Central memory CD8-positive, alpha-beta T cell (primary cell): ENCODE results near the gene ABCD3.

ENCODE experiments used
- ATAC-seq: fragments of 150-1000 bp; cut with Tn5 transposase; replicated peaks from 2 replicates; pipeline ENCODE4 v1.10.0; 2022; ENCODE audit warnings: mild to moderate bottlenecking, moderate FRiP score, moderate number of reproducible peaks; ENCODE audit not compliant: poor library complexity, severe bottlenecking; ENCODE audit errors: extremely low read depth
- DNase-seq, 2 donors: peaks; one replicate each; pipeline ENCODE4 v3.0.0; 2021; ENCODE audit warnings: low spot score in 2 of 2
- H3K27ac Mint-ChIP-seq: one replicate; pipeline ENCODE4 v1.8.0; 2022; ENCODE audit warnings: low read depth, mild to moderate bottlenecking, moderate library complexity, mixed read lengths
- H3K27me3 Mint-ChIP-seq: one replicate; pipeline ENCODE4 v1.8.0; 2022; ENCODE audit warnings: mixed read lengths
- H3K36me3 Mint-ChIP-seq: one replicate; pipeline ENCODE4 v1.8.0; 2022; ENCODE audit warnings: mild to moderate bottlenecking, moderate library complexity, mixed read lengths; ENCODE audit not compliant: insufficient read depth
- H3K4me1 Mint-ChIP-seq: one replicate; pipeline ENCODE4 v1.8.0; 2022; ENCODE audit warnings: mixed read lengths
- H3K4me3 Mint-ChIP-seq: one replicate; pipeline ENCODE4 v1.8.0; 2022; ENCODE audit warnings: mild to moderate bottlenecking, moderate library complexity, mixed read lengths
- H3K9me3 Mint-ChIP-seq: one replicate; pipeline ENCODE4 v1.8.0; 2022; ENCODE audit warnings: mixed read lengths

ABCD3 gene

DNA sequence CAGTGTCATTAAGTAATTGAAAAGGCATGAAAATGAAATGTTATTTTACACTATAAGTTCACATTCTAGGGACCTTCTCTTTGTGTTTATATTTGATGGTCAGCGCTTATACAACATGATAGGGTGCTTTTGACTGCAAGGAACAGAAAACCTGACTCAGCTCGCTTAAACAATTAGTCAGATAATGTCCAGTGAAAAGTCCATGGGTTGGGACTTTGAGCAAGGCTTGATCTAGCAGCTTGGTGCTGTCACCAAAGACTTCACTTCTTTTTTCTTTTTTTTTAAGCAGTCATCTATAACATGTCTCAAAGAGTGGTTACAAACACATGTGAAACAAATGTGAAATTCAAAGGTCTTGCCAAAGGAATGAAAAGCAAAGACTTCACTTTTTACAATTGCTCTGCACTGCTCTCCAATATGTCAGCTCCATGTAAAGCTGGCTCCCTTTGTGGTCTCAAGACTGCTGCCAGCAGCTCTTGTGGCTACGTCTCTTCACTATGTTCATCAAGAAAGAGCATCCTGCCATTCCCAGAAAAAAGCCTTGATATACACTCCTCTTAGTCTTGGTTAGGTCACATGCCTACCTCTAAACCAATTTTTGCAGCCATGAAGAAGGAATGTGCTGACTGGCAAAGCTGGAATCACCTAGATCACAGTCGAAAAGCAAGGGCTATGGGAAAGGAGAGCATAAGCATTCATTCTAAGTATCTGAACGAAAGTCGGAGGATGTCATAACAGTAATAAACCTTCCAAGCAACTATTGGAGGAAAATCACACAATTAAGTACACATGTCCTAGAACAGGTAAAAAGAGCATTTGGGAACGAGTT, 108.2 kb downstream of the ABCD3 start:
- DNase-seq (no peak), ATAC-seq (no peak)
- no peak overlapping the region for H3K27ac Mint-ChIP-seq
- no peaks in the 10 kb centered on the region for H3K4me1 Mint-ChIP-seq
- H3K4me3 Mint-ChIP-seq: no peak overlapping the region
- no peaks in the 10 kb centered on the region for H3K9me3 Mint-ChIP-seq
- no peaks in the 10 kb centered on the region for H3K36me3 Mint-ChIP-seq
- H3K27me3 Mint-ChIP-seq: no peaks in the 10 kb centered on the region

DNA sequence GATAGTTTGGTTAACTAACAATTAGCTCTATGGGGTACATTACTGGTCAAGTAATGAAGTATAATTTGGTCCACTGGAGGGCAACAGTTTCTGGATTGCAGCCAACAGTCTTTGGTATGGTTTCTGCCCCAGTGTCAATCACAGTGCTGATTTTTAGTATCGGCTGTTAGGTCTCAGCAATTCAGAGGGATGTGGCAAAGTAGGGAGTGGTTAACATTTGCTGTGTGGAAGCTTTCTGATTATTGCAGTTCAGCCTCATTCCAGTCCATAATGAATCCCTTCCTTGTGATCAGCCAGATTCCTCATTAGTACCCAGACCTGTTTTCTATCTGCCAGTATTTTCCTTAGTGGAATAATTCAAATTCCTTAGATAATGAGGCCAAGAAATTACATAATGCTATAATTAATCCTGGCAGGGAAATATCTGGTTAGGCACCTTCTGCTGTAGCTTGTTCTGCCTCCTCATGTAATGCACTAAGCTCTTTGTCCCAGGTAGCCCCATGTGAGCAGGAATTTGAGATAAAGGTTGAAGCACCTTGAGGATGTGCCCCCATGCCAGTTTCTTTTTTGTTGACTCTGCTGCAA, 109.3 kb downstream of the ABCD3 start:
- Mint-ChIP-seq H3K9me3 (no peaks in the 10 kb centered on the region), H3K4me3 (no peak overlapping the region), H3K4me1 (no peaks in the 10 kb centered on the region), H3K27ac (no peak overlapping the region), H3K36me3 (no peaks in the 10 kb centered on the region), H3K27me3 (peaks cover 8% of the 10 kb centered on the region)
- no peak for DNase-seq
- no peak for ATAC-seq

DNA sequence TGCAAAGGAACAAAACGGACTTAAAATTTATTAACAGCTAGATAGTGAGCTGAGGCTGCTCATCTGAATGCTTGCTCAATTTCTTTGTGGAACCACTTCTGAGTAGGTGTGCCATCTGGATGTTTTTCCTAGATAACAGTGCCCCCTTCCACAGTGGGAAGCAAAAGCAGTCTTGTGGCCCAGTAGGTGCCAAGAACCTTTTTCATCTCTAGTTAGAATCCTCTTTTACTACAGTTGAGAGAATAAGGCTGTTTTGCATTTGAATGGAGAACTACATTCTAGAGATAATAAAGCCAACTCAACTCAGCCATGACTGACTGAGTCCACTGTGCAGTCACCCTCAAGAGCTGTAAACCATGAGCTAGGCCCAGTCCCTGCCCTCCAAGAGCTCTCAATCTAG, 110.1 kb downstream of the ABCD3 start:
- no peak for DNase-seq
- no peak overlapping the region for H3K27ac Mint-ChIP-seq
- H3K9me3 Mint-ChIP-seq: no peaks in the 10 kb centered on the region
- no peaks in the 10 kb centered on the region for H3K36me3 Mint-ChIP-seq
- ATAC-seq: no peak
- no peak overlapping the region for H3K4me3 Mint-ChIP-seq
- no peaks in the 10 kb centered on the region for H3K4me1 Mint-ChIP-seq
- peaks cover 16% of the 10 kb centered on the region for H3K27me3 Mint-ChIP-seq

DNA sequence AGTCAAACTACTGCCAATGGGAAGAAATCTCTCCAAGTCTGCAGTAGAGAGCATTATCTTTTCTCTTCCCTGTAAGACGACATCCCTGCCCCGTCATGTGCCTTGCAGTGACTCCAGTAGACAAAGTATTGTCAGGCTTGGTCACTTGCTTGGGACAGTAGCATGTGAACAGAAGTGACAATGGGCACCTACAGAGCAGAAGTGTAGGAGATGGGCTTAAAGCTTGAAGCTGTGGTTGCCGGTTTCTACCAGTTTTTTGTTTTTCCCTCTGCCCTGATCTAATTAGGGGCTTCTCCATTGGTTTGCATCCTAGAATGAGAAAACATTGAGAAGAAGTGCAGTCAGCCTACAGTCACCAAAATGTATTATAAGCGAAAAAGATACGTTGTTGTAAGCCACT, 110.6 kb downstream of the ABCD3 start:
- DNase-seq (no peak), ATAC-seq (no peak)
- Mint-ChIP-seq H3K9me3 (no peaks in the 10 kb centered on the region), H3K27ac (no peak overlapping the region), H3K4me1 (no peaks in the 10 kb centered on the region), H3K4me3 (no peak overlapping the region), H3K27me3 (peaks cover 20% of the 10 kb centered on the region), H3K36me3 (no peaks in the 10 kb centered on the region)

DNA sequence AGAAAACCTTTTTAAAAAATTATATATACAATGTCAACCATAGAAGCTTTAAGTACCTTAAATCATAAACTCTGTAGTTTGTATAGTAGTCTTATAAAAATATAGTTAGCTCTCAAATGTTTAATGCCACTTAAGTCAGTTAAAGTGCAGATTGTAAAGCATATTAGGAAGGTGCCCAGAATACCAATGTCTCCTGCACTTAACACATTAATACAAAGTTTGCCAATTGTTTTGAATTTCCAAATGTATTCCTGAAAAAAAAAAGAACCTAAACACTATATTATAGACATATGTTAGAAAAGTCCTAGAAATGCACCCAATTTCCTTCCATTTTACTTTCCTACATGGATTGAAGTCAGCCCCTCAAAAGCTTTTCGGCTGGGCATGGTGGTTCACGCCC, 111.2 kb downstream of the ABCD3 start:
- H3K27me3 Mint-ChIP-seq: peaks cover 25% of the 10 kb centered on the region
- no peaks in the 10 kb centered on the region for H3K4me1 Mint-ChIP-seq
- DNase-seq: no peak
- no peak overlapping the region for H3K4me3 Mint-ChIP-seq
- H3K36me3 Mint-ChIP-seq: no peaks in the 10 kb centered on the region
- H3K27ac Mint-ChIP-seq: no peak overlapping the region
- H3K9me3 Mint-ChIP-seq: no peaks in the 10 kb centered on the region
- ATAC-seq: no peak

DNA sequence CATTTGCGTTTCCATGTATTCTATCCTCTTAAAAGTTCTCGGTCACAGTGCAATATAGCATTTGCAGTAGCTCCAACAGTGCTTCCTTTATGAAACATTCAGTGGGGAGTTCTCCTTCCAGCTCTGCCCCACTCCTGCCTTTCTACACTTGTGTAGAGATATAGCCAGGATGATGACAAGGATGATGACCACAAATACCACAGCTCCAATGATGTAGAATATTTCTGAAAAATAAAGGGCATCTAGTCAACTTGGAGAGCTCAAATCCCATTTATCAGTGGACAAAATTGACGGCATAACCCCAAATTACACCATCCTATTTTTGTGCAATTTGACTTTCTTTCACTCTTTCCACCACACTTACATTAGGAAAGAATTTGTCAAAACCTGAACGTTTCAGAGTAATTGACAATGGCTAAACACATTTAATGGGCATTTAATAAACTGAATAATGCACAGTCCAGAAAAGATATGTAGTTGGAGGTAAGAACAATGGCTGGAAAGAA, 112.2 kb downstream of the ABCD3 start:
- Mint-ChIP-seq H3K4me1 (no peaks in the 10 kb centered on the region), H3K27me3 (peaks cover 36% of the 10 kb centered on the region), H3K27ac (no peak overlapping the region), H3K4me3 (no peak overlapping the region), H3K36me3 (no peaks in the 10 kb centered on the region), H3K9me3 (no peaks in the 10 kb centered on the region)
- ATAC-seq (no peak), DNase-seq (no peak)

DNA sequence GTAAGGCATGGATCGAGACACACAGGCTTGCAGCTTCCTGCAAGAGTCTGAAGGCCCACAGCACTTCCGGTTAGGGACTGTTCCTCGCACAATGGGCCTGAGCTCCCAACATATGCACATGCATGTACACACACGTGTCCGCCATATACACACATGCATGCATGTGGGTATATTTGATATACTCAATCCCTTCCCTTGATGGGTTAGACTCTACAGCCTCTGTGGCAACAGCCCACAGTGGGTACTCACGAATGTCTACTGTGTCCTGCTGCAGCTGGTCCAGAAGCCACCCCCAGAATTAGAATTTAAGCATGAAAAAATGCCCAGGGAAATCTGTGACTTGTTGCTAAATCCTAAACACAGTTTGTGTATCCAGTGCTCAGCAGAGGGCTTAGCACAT, 113.5 kb downstream of the ABCD3 start:
- Mint-ChIP-seq H3K27ac (no peak overlapping the region), H3K4me3 (no peak overlapping the region), H3K36me3 (no peaks in the 10 kb centered on the region), H3K4me1 (no peaks in the 10 kb centered on the region), H3K9me3 (no peaks in the 10 kb centered on the region), H3K27me3 (peaks cover 48% of the 10 kb centered on the region)
- DNase-seq (no peak), ATAC-seq (no peak)

DNA sequence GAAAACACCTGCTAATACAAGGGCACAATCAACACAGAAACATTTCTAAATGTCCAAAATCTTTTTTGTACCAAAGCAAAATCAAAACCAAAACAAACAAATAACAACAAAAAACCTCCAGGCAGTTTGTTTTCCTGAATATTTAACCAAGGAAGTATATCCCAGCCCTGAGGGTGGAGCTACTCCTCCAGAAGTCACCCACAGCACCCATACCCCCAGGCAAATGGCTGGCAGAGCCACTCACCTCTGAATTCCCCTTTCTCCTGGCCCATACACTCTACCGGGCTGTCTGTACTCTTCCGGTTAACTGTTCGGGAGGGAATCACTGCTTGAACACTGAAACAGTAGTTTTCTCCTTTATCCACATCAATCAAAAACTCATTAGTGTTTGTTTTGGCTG, 113.9 kb downstream of the ABCD3 start:
- ATAC-seq (no peak), DNase-seq (no peak)
- no peak overlapping the region for H3K27ac Mint-ChIP-seq
- H3K36me3 Mint-ChIP-seq: no peaks in the 10 kb centered on the region
- peaks cover 52% of the 10 kb centered on the region for H3K27me3 Mint-ChIP-seq
- H3K4me1 Mint-ChIP-seq: no peaks in the 10 kb centered on the region
- no peak overlapping the region for H3K4me3 Mint-ChIP-seq
- H3K9me3 Mint-ChIP-seq: no peaks in the 10 kb centered on the region

DNA sequence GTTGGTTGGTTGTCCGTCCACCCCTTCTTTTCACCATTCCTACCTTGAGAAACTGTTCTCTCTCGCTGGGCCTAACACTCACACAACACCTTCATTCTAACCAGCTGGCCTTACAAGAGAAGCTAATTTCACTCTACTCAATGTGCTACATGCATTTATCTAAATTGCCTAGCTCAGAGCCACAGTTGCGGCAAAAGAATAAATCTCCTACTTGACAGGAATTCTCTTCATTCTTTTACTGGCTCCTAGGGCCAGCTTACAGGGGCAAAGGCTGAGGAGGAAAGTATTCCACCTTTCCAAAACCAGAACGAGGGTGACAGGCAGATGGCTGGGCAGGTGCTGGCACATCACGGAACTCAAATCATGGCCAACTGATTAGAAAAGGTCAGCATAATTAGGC, 116.9 kb downstream of the ABCD3 start:
- ATAC-seq: no peak
- peaks cover 82% of the 10 kb centered on the region for H3K27me3 Mint-ChIP-seq

DNA sequence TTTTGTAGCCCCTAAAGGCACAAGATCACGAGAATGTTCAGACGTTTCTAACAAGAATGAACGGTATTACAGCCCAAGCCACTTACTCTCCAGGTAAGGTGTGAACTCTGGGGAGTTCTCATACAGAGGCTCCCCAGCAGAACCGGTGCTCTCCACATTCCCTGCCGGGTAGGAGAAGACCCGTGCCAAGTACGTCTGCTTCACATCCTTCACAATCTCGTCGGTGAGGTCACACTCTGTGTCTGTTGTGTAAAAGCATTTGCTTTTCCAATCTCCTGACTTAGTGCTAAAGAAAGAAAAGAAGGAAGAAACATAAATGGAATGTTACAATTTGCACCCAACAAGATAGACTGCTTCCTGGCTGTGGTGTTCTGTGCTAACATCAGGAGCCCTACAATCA, 117.7 kb downstream of the ABCD3 start:
- no peak for ATAC-seq
- no peak overlapping the region for H3K4me3 Mint-ChIP-seq
- DNase-seq: no peak
- H3K9me3 Mint-ChIP-seq: no peaks in the 10 kb centered on the region
- H3K27ac Mint-ChIP-seq: no peak overlapping the region
- H3K36me3 Mint-ChIP-seq: no peaks in the 10 kb centered on the region
- H3K27me3 Mint-ChIP-seq: peaks cover 90% of the 10 kb centered on the region
- H3K4me1 Mint-ChIP-seq: no peaks in the 10 kb centered on the region

More for the DNA sequence above, 116.9 kb downstream of the ABCD3 start:
- DNase-seq: no peak
- H3K4me3 Mint-ChIP-seq: no peak overlapping the region
- H3K9me3 Mint-ChIP-seq: no peaks in the 10 kb centered on the region
- H3K36me3 Mint-ChIP-seq: no peaks in the 10 kb centered on the region
- no peak overlapping the region for H3K27ac Mint-ChIP-seq
- H3K4me1 Mint-ChIP-seq: no peaks in the 10 kb centered on the region

DNA sequence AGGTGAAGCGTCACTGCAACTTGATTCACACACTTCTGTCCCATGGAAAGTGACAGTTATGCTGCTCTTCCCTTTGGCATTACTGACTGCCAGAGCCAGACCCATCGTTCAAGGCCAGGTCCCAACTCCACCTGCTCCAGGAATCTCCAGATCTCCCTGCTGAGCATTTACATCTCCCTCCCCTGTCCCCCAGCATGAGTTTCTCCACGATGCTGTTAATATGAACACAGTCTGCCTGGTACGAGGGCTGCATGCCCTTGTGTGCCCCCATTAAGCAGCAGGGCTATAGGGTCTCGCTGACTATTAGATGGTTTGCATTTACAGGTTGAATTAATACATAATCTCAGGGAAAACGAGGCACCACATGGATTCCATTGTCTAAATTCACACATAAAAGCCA, 119.1 kb downstream of the ABCD3 start:
- Mint-ChIP-seq H3K4me1 (peaks cover 4% of the 10 kb centered on the region), H3K27ac (no peak overlapping the region), H3K9me3 (no peaks in the 10 kb centered on the region), H3K27me3 (peaks cover 93% of the 10 kb centered on the region), H3K4me3 (no peak overlapping the region), H3K36me3 (no peaks in the 10 kb centered on the region)
- DNase-seq: no peak
- ATAC-seq: no peak

DNA sequence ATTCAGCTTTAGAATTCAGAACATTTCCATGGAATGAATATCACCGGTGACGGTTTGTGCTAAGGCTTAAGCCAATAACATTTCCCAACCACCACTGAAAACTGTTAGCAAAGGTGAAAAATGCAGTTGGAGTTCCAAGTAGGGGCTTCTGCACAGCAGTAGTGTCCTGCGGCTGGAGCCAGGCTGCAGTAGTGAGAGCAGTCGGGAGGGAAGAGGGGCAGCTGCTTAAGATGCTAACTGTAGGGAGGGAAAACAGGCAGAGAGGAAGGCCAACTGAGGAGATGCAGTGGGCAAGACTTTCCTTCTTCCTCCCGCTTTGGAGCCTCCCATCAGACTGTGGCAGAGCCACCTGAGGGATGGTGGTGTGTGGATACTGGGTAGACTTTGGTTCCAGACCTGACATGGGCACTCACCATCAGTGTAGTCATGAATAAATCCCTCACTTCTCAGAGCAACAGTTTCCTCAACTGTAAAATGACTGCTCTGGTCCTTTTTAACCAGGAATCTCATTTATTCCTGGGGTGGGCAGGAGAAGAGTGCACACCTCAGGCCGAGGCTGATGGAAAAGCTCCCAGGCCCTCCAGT, 120.1 kb downstream of the ABCD3 start:
- peaks cover 5% of the 10 kb centered on the region for H3K4me1 Mint-ChIP-seq
- peaks cover 93% of the 10 kb centered on the region for H3K27me3 Mint-ChIP-seq

DNA sequence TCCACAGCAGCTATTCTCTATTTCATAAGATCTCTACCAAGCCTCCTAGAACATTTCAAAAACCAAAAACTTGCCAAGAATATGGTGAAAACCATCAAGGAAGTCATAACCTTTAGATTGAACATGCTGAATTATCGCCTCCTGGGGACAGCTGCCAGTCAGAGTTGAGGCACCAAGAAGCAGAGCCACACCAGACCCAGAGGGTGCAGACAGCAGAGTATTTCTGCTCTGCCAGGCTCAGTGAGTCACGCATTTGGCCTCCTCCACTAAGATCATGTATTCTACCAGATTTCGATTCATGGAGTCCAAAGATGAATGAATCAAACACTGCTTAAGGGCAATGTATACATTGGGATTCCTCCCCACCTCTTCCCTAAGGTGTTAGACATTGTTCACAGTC, 121.3 kb downstream of the ABCD3 start:
- no peaks in the 10 kb centered on the region for H3K36me3 Mint-ChIP-seq
- no peak overlapping the region for H3K4me3 Mint-ChIP-seq
- H3K4me1 Mint-ChIP-seq: peaks cover 5% of the 10 kb centered on the region

More for the DNA sequence above, 120.1 kb downstream of the ABCD3 start:
- ATAC-seq: no peak
- no peak for DNase-seq
- Mint-ChIP-seq H3K27ac (no peak overlapping the region), H3K36me3 (no peaks in the 10 kb centered on the region), H3K4me3 (no peak overlapping the region), H3K9me3 (no peaks in the 10 kb centered on the region)

More for the DNA sequence above, 121.3 kb downstream of the ABCD3 start:
- H3K9me3 Mint-ChIP-seq: no peaks in the 10 kb centered on the region
- H3K27ac Mint-ChIP-seq: no peak overlapping the region
- peaks cover 95% of the 10 kb centered on the region for H3K27me3 Mint-ChIP-seq
- ATAC-seq (no peak), DNase-seq (no peak)
